HAP-1 (cell line): ENCODE data around the gene ACP7.

Source experiments
- DNase-seq, 2 experiments: peaks; one replicate each; pipeline ENCODE4 v3.0.0-alpha.2; 2016 to 2020; ENCODE audit warnings: low spot score in 2 of 2
- H3K27me3 ChIP-seq: fragments of 250-450 bp; sonication (Bioruptor Pico); 2 replicates; pipeline ENCODE4 v1.5.1; 2020; ENCODE audit warnings: low read depth, mild to moderate bottlenecking, moderate library complexity
- H3K36me3 ChIP-seq: fragments of 250-450 bp; sonication (Bioruptor Pico); replicated peaks from 2 replicates; pipeline ENCODE4 v1.5.1; 2020; ENCODE audit warnings: mild to moderate bottlenecking
- H3K4me1 ChIP-seq: fragments of 250-450 bp; sonication (Bioruptor Pico); 2 replicates; pipeline ENCODE4 v1.5.1; 2020; ENCODE audit warnings: mild to moderate bottlenecking
- H3K4me3 ChIP-seq: fragments of 250-450 bp; sonication (Bioruptor Pico); 2 replicates; pipeline ENCODE4 v1.5.1; 2020; ENCODE audit warnings: mild to moderate bottlenecking, moderate library complexity
- H3K9me3 ChIP-seq: fragments of 250-450 bp; sonication (Bioruptor Pico); 2 replicates; pipeline ENCODE4 v1.5.1; 2020; ENCODE audit warnings: mild to moderate bottlenecking, moderate library complexity
- in situ Hi-C: fragments of 300-500 bp; cut with MboI; formaldehyde crosslinking; loops from 3 replicates; pipeline ENCODE4 v1.14.3; 2020; ENCODE audit warnings: low sequenced_read_pairs, inconsistent platforms, mixed read lengths

Gene ACP7

DNA sequence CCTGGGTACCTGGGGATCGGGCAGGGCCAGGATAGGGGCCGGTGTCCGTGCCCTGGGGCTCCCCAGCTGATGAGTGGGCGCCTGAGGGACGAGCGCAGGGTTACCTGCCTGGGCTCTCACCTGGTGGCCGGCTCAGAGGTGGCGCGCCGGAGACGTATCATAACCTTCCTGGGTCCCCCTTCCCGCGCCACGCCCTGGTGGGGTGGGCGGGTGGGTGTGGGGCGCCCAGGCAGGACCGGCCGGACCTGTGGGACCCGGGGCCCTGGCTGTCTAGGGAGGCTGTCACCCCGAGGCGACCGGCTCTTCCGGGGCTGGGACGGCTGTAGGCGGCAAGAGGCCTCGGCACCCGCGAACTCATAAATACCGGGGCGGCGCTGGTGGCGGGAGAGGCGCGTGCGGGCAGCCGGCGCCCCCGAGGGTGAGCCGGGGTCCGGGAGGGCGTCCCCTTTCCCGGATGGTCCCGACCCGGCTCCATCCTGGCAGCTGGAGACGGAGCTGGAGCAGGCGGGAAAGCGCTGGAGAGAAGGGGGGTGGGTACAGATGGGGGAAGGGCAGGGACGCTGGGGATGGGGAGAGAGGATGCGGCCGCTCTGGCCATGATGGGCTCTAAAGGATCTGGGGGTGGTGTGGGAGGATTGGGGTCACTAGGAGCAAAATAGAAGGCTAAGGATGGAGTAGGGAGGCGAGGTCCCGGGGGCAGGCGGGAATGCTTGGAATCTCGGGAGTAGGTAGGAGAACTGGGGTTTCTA lies at the start of gene ACP7:
TSS of gene ACP7 (plus strand) at position 386 of the 749 bp plus-strand sequence. CDS start 902 bp downstream, outside the sequence.
- peaks cover 30% of the 10 kb centered on the region for H3K27me3 ChIP-seq
- no peak for DNase-seq
- H3K9me3 ChIP-seq = no peaks in the 10 kb centered on the region
- no peak within 1 kb of the TSS for H3K4me3 ChIP-seq
- no peaks in the 10 kb centered on the region; the same call in none of the 2 replicates for H3K4me1 ChIP-seq
- no peaks in the 10 kb centered on the region for H3K36me3 ChIP-seq
- in situ Hi-C loops = no loop called here

GRCh38 chr19:39036581-39036980 lies 47.6 kb upstream of the ACP7 start:
- Histone ChIP-seq H3K4me1 (peaks cover 3% of the 10 kb centered on the region; the same call in 1 of the 2 replicates), H3K27me3 (no peaks in the 10 kb centered on the region), H3K36me3 (no peaks in the 10 kb centered on the region), H3K4me3 (no peak overlapping the region), H3K9me3 (no peaks in the 10 kb centered on the region)
- in situ Hi-C loops = no loop called here
- no peak for DNase-seq

- in situ Hi-C loops = no loop called here
- no peak for DNase-seq
- H3K36me3 ChIP-seq = no peaks in the 10 kb centered on the region
- H3K4me3 ChIP-seq = no peak overlapping the region
- H3K27me3 ChIP-seq = no peaks in the 10 kb centered on the region
- H3K4me1 ChIP-seq = peaks cover 3% of the 10 kb centered on the region; the same call in 1 of the 2 replicates
- no peaks in the 10 kb centered on the region for H3K9me3 ChIP-seq
Observed at GRCh38 chr19:39037194-39037593, 47.0 kb upstream of the ACP7 start.

DNA sequence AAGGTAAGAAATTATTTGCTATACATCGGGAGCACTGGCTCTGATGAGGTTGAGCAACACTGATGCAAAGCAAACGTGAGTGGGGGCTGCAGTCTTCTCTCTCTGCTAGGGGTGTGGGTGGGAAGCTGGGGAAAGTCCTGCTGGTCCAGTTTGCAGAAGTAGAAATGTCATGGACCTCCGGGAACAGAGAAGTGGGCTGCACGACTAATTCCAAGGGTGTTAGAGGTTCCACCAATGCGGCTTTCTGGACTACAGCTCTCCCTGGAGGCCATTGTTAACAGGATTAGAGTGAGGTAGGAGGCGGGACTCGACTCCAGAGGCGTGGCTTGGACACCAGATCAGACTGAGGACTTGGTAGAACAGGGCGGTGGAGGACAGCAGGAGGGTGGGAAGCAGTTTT lies 46.1 kb upstream of the ACP7 start:
- peak; percentile 69 to 84 for DNase-seq

DNA sequence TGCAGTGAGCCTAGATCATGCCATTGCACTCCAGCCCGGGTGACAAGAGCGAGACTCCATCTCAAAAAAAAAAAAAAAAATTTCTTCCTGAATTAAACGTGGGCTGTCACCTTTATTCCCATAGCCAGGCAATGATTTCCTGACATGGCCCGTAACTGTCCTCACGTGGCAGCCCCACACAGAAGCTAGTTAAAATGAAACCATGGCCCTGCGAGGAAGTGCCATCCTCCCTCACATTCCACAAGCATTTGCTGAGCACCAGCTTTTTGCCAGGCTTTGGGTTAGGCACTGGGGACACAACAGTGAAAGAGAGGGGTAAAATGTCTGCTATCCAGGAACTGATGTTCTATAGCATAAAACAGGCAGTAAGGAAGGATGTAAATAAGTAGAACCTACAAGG lies 38.7 kb upstream of the ACP7 start:
- in situ Hi-C loops = no loop called here
- Histone ChIP-seq H3K36me3 (no peaks in the 10 kb centered on the region), H3K4me1 (no peaks in the 10 kb centered on the region), H3K9me3 (peaks cover 6% of the 10 kb centered on the region), H3K4me3 (no peak overlapping the region), H3K27me3 (no peaks in the 10 kb centered on the region)
- DNase-seq = no peak

More for the DNA sequence above, 46.1 kb upstream of the ACP7 start:
- no peak overlapping the region for H3K4me3 ChIP-seq
- H3K9me3 ChIP-seq = no peaks in the 10 kb centered on the region
- no peaks in the 10 kb centered on the region for H3K4me1 ChIP-seq
- in situ Hi-C loops = no loop called here
- H3K27me3 ChIP-seq = no peaks in the 10 kb centered on the region
- H3K36me3 ChIP-seq = no peaks in the 10 kb centered on the region

DNA sequence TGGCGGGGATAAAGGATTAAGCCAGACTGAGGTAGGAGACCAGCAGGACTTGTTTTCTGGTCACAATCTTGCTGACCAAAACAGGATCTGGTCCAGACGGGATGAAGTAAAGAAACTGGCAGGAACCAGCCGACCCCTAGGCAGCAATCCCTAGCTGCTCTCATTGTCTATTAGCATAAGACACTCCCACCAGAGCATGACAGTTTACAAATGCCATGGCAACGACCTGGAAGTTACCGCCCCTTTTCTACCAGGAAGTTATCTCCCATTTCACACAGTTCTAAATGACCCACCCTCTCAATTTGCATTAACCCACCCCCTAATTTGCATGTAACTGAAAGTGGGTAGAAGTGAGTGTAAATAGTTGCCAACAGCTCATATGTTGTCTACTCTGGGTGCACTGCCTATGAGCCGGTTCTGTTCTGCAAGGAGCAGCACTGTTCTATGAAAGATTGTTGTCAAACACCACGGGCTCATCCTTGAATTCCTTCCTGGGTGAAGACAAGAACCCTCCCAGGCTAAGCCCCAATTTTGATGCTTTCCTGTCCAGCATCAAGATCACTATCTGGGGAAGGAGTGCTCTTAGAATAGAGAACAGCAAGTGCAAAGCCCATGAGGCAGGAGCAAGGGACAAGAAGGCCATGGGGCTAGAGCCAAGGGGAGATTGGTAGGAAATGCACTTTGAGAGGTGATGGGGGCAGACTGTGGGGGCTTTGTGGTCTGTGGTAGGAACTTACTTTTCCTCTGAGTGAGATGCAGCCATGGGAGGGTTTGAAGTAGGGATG lies 37.9 kb upstream of the ACP7 start:
- peak in 1 of 2 experiments; percentile 18 for DNase-seq
- Histone ChIP-seq H3K4me3 (no peak overlapping the region), H3K9me3 (peaks cover 6% of the 10 kb centered on the region), H3K36me3 (no peaks in the 10 kb centered on the region), H3K27me3 (no peaks in the 10 kb centered on the region), H3K4me1 (no peaks in the 10 kb centered on the region)
- in situ Hi-C loops = no loop called here

GRCh38 chr19:39047073-39047472 lies 37.1 kb upstream of the ACP7 start:
- Histone ChIP-seq H3K27me3 (no peaks in the 10 kb centered on the region), H3K9me3 (peaks cover 6% of the 10 kb centered on the region), H3K4me1 (no peaks in the 10 kb centered on the region), H3K4me3 (no peak overlapping the region), H3K36me3 (no peaks in the 10 kb centered on the region)
- DNase-seq = no peak
- in situ Hi-C loops = no loop called here

GRCh38 chr19:39052243-39052746 lies 31.9 kb upstream of the ACP7 start:
- in situ Hi-C loops = no loop called here
- Histone ChIP-seq H3K27me3 (no peaks in the 10 kb centered on the region), H3K4me3 (no peak overlapping the region), H3K9me3 (no peaks in the 10 kb centered on the region), H3K36me3 (no peaks in the 10 kb centered on the region), H3K4me1 (peaks cover 3% of the 10 kb centered on the region; the same call in 1 of the 2 replicates)
- peak; percentile 35 to 81 for DNase-seq

GRCh38 chr19:39052846-39053245 lies 31.3 kb upstream of the ACP7 start:
- H3K36me3 ChIP-seq = no peaks in the 10 kb centered on the region
- H3K9me3 ChIP-seq = no peaks in the 10 kb centered on the region
- H3K4me3 ChIP-seq = no peak overlapping the region
- H3K4me1 ChIP-seq = peaks cover 3% of the 10 kb centered on the region; the same call in 1 of the 2 replicates
- in situ Hi-C loops = no loop called here
- H3K27me3 ChIP-seq = no peaks in the 10 kb centered on the region
- no peak for DNase-seq

DNA sequence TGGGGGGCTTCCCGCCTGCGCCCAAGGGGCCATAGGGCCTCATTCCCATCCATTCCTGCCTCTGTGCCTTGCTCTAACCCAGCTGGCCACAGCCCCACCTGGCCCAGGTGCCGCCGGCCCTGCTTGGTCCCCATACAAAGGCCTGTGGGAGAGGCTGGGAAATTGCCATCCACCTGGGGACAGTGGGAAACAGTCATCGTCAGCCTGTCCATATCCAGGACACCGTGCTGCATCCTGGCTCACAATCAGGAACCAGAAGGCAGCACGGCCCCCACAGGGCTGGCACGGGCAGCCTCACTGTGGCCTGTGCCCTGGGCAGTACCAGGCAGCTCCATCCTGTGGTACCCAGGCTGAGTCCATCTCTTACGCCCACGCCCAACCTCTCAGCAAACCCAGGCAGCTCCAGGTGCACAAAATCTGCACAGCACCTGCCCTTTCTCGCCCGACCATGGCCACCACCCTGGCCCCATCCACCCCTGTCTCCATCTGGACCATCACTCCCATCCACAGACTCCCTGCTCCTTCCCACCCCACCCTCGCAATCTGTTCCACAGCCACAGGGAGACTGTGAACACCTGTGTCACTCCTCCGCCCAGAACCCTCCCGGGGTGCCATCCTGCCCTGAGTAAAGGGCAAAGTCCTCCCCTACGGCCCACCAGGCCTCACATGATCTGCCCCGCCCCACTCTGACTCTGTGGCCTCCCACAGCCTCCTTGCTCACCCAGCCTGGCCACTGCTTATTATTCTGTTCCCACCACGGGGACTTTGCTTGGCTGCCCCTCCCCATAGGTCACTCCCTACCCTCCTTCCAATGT lies 30.7 kb upstream of the ACP7 start:
- Histone ChIP-seq H3K4me3 (no peak overlapping the region), H3K27me3 (no peaks in the 10 kb centered on the region), H3K4me1 (peaks cover 3% of the 10 kb centered on the region; the same call in 1 of the 2 replicates), H3K36me3 (no peaks in the 10 kb centered on the region), H3K9me3 (no peaks in the 10 kb centered on the region)
- in situ Hi-C loops = no loop called here
- no peak for DNase-seq

GRCh38 chr19:39054091-39054470 lies 30.1 kb upstream of the ACP7 start:
- Histone ChIP-seq H3K4me1 (peaks cover 7% of the 10 kb centered on the region; the same call in 1 of the 2 replicates), H3K36me3 (no peaks in the 10 kb centered on the region), H3K9me3 (no peaks in the 10 kb centered on the region), H3K4me3 (no peak overlapping the region), H3K27me3 (no peaks in the 10 kb centered on the region)
- DNase-seq = no peak
- in situ Hi-C loops = no loop called here

DNA sequence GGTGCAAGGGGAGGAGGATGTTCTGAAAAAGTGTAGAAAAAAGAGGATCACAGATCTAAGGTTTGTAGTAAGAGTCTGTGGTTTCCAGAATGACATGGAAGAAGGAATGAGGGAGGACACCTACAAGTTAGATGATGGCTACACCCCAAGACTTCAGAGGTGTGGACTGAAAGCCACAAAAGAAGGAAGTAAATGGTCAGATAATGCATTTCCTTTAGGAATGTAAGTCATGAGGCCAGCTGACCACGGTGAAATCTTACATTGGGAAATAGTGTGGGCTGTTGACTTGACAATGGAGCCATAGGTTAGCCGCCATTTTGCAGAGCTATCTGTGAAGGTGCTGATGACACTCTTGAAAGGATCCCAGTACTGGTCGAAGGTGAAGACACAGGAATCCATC lies 26.6 kb upstream of the ACP7 start:
- H3K9me3 ChIP-seq = no peaks in the 10 kb centered on the region
- in situ Hi-C loops = no loop called here
- DNase-seq = no peak
- H3K4me1 ChIP-seq = peaks cover 7% of the 10 kb centered on the region; the same call in 1 of the 2 replicates
- H3K27me3 ChIP-seq = no peaks in the 10 kb centered on the region
- H3K4me3 ChIP-seq = no peak overlapping the region
- no peaks in the 10 kb centered on the region for H3K36me3 ChIP-seq

DNA sequence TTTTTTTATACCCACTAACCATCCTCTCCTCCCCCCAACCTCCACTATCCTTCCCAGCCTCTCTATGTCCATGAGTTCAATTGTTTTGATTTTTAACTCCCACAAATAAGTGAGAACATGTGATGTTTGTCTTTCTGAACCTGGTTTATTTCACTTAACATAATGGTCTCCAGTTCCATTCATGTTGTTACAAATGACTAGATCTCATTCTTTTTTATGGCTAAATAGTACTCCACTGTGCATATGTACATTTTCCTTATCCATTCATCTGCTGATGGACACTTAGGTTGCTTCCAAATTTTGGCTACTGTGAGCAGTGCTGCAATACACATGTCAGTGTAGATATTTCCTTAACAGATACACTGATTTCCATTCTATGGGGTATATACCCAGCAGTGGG lies 24.9 kb upstream of the ACP7 start:
- DNase-seq = no peak

More for the DNA sequence above, 24.9 kb upstream of the ACP7 start:
- H3K27me3 ChIP-seq = no peaks in the 10 kb centered on the region
- H3K4me3 ChIP-seq = no peak overlapping the region
- H3K36me3 ChIP-seq = no peaks in the 10 kb centered on the region
- H3K4me1 ChIP-seq = peaks cover 7% of the 10 kb centered on the region; the same call in 1 of the 2 replicates
- no peaks in the 10 kb centered on the region for H3K9me3 ChIP-seq
- in situ Hi-C loops = no loop called here
